ENCODE data around the gene MKX.

DNA sequence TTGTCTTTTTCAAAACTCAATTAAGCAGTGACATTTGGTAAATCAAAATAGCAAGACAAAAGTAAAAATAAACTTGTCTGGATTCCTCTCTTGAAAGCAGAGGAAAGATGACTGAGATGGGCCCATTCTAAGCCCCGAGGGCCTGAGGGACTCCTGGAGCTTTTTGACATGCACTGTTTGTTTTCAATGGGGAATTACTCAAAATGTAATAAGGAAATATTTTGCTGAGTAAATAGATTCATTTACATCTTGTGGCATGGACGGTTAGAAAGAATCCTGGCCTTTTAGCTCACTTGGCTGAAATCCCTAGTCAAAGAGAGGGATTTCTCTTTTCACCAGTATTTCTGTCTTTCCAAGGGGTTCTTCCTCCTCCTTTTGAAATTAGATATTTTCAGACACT is 108.0 kb downstream of the MKX start:
- TF ChIP-seq, protein P1, sequence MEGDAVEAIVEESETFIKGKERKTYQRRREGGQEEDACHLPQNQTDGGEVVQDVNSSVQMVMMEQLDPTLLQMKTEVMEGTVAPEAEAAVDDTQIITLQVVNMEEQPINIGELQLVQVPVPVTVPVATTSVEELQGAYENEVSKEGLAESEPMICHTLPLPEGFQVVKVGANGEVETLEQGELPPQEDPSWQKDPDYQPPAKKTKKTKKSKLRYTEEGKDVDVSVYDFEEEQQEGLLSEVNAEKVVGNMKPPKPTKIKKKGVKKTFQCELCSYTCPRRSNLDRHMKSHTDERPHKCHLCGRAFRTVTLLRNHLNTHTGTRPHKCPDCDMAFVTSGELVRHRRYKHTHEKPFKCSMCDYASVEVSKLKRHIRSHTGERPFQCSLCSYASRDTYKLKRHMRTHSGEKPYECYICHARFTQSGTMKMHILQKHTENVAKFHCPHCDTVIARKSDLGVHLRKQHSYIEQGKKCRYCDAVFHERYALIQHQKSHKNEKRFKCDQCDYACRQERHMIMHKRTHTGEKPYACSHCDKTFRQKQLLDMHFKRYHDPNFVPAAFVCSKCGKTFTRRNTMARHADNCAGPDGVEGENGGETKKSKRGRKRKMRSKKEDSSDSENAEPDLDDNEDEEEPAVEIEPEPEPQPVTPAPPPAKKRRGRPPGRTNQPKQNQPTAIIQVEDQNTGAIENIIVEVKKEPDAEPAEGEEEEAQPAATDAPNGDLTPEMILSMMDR (IDR thresholded peaks at IDR 0.05): no peak
- no peak for TF ChIP-seq EZH2 (IDR thresholded peaks at IDR 0.05; ENCODE audit: borderline replicate concordance, insufficient read depth, low read depth, low read length, poor library complexity, severe bottlenecking)

Measured in B cell (primary cell).